Stomach (tissue), 9 donors: ENCODE measurements around the gene PCGF3. TPM values are rescaled to one million over a fixed set of nuclear protein-coding genes. Genes with fewer than 3 reads are reported as not detected.
A peak's percentile ranks its signal among the peaks of the same experiment; 100 is the strongest.

Experiments
- DNase-seq, 2 donors: peaks; one replicate each; pipeline versions ENCODE4 v3.0.0 to v3.0.0-alpha.2; 2013 to 2019
- H3K27ac ChIP-seq, 5 donors: fragments of 200-600 bp in 4 of 5; sonication (generic) in 4 of 5; one replicate each; pipeline ENCODE4 v1.5.1; 2013 to 2019; ENCODE audit warnings: mild to moderate bottlenecking in 1 of 5, moderate library complexity in 1 of 5
- H3K27me3 ChIP-seq, 3 donors: fragments of 200-600 bp; sonication (generic); one replicate each; pipeline ENCODE4 v1.5.1; 2017 to 2019; ENCODE audit warnings: mixed run types in 1 of 3
- H3K36me3 ChIP-seq, 4 donors: fragments of 200-600 bp; sonication (generic); 1 replicate in 3 of 4; 2 replicates in 1 of 4; pipeline ENCODE4 v1.5.1; 2016 to 2019
- H3K4me1 ChIP-seq, 4 donors: fragments of 200-600 bp; sonication (generic); one replicate each; pipeline ENCODE4 v1.5.1; 2016 to 2019
- H3K4me3 ChIP-seq, 4 donors: fragments of 200-600 bp; sonication (generic) in 3 of 4; one replicate each; pipeline ENCODE4 v1.5.1; 2016 to 2019; ENCODE audit warnings: mild to moderate bottlenecking in 1 of 4
- H3K9me3 ChIP-seq, 4 donors: fragments of 200-600 bp; sonication (generic); one replicate each; pipeline ENCODE4 v1.5.1; 2016 to 2019
- CTCF ChIP-seq, 7 experiments: fragments of 450-650 bp in 4 of 7; fragments of 200-600 bp in 3 of 7; sonication (generic) in 3 of 7; IDR thresholded peaks; one replicate each; pipeline ENCODE4 v1.5.1; 2016 to 2019; ENCODE audit warnings: antibody characterized with exemption in 7 of 7, control low read depth in 2 of 7, mild to moderate bottlenecking in 1 of 7
- EP300 ChIP-seq: sonication (generic); formaldehyde crosslinking; IDR thresholded peaks from one replicate; pipeline ENCODE4 v1.6.1; 2017; ENCODE audit warnings: antibody characterized with exemption
- POLR2A ChIP-seq, 4 donors: fragments of 450-650 bp; IDR thresholded peaks; one replicate each; pipeline ENCODE4 v1.6.1; 2016; ENCODE audit warnings: antibody characterized with exemption in 4 of 4, control low read depth in 2 of 4, mild to moderate bottlenecking in 1 of 4, moderate library complexity in 1 of 4
- POLR2AphosphoS5 ChIP-seq, 3 donors: sonication (generic); formaldehyde crosslinking; IDR thresholded peaks; one replicate each; pipeline ENCODE4 v1.6.1; 2016; ENCODE audit warnings: antibody characterized with exemption in 3 of 3
- WGBS, 5 donors: extraction: QIAGEN DNeasy Blood & Tissue Kit in 3 of 5; methylation state at CpG; one replicate each; pipeline versions ENCODE4 v1.1.5 to v1.1.7; 2013 to 2018; 5-methylcytosine and 5-hydroxymethylcytosine counted together
- intact Hi-C: fragments of 100-400 bp; cut with DNase I; formaldehyde crosslinking; loops from one replicate; pipeline ENCODE4 v1.15.1; 2023; ENCODE audit warnings: low total_unique reads
- polyA plus RNA-seq, 3 donors: library from polyadenylated mRNA; stranded (reverse); fragments of 200-250 nt; gene quantifications; one replicate each; pipeline ENCODE4 v1.2.3, GENCODE V29; 2013
- total RNA-seq, 5 donors: library from RNA; depleted of rRNA; stranded (reverse); fragments of >200 nt; gene quantifications; one replicate each; pipeline versions ENCODE4 v1.1.0 to v1.2.3, GENCODE V29; 2014 to 2016
- donor health status: healthy with polysubstance abuse.
- donor health status: Bipolar disorder and iron deficiency.
- donor health status: healthy.

Gene PCGF3
- total and polyA plus RNA-seq, 8 donors = 24.7 to 140 (median 62.7) TPM

GRCh38 chr4:766559-767283 lies 61.1 kb downstream of the PCGF3 start:
- Histone ChIP-seq H3K27ac (no peak overlapping the region), H3K4me3 (no peak overlapping the region), H3K27me3 (no peaks in the 10 kb centered on the region), H3K4me1 (peaks cover 5 to 21% (median 10%) of the 10 kb centered on the region in 4 donors), H3K36me3 (peaks cover 39 to 100% (median 98%) of the 10 kb centered on the region in 4 donors), H3K9me3 (peaks cover 0 to 5% (median 2%) of the 10 kb centered on the region in 4 donors)
- intact Hi-C loops = no loop called here
- TF ChIP-seq POLR2A (IDR thresholded peaks at IDR 0.05) (no peak), CTCF (IDR thresholded peaks at IDR 0.05) (no peak), POLR2AphosphoS5 (IDR thresholded peaks at IDR 0.05) (no peak), EP300 (no peak)
- 58 to 73% (median 61%) methylated on average over 21 of the region's 21 CpGs for WGBS, 5 donors
- DNase-seq = peak in 1 of 2 donors; percentile 78

GRCh38 chr4:768076-768475 lies 62.4 kb downstream of the PCGF3 start:
- no peaks in the 10 kb centered on the region for H3K27me3 ChIP-seq
- intact Hi-C loops = no loop called here
- TF ChIP-seq POLR2A (IDR thresholded peaks at IDR 0.05) (no peak), POLR2AphosphoS5 (IDR thresholded peaks at IDR 0.05) (no peak), CTCF (IDR thresholded peaks at IDR 0.05) (no peak), EP300 (no peak)
- peaks cover 28 to 98% (median 94%) of the 10 kb centered on the region in 4 donors for H3K36me3 ChIP-seq
- WGBS, 5 donors = 90 to 94% (median 93%) methylated on average over 15 of the region's 15 CpGs
- peaks cover 14 to 33% (median 22%) of the 10 kb centered on the region in 4 donors for H3K4me1 ChIP-seq
- no peak overlapping the region for H3K4me3 ChIP-seq
- no peak for DNase-seq
- H3K9me3 ChIP-seq = peaks cover 0 to 4% (median 0%) of the 10 kb centered on the region in 4 donors
- no peak overlapping the region for H3K27ac ChIP-seq

- intact Hi-C loops = no loop called here
- no peak overlapping the region for H3K27ac ChIP-seq
- H3K27me3 ChIP-seq = no peaks in the 10 kb centered on the region
- WGBS, 5 donors = 75 to 88% (median 80%) methylated on average over 12 of the region's 12 CpGs
- no peak overlapping the region for H3K4me3 ChIP-seq
- TF ChIP-seq CTCF (IDR thresholded peaks at IDR 0.05) (no peak), POLR2AphosphoS5 (IDR thresholded peaks at IDR 0.05) (no peak), EP300 (no peak), POLR2A (IDR thresholded peaks at IDR 0.05) (no peak)
- H3K4me1 ChIP-seq = peaks cover 23 to 42% (median 32%) of the 10 kb centered on the region in 4 donors
- no peak for DNase-seq
- H3K9me3 ChIP-seq = peaks cover 0 to 4% (median 0%) of the 10 kb centered on the region in 4 donors
- H3K36me3 ChIP-seq = peaks cover 23 to 98% (median 93%) of the 10 kb centered on the region in 4 donors
Observed at GRCh38 chr4:768995-769394, 63.4 kb downstream of the PCGF3 start.

GRCh38 chr4:769511-769910 lies 63.9 kb downstream of the PCGF3 start:
- no peak overlapping the region for H3K4me3 ChIP-seq
- peaks cover 23 to 47% (median 36%) of the 10 kb centered on the region in 4 donors for H3K4me1 ChIP-seq
- H3K36me3 ChIP-seq = peaks cover 28 to 98% (median 93%) of the 10 kb centered on the region in 4 donors
- H3K27me3 ChIP-seq = no peaks in the 10 kb centered on the region
- no peak for TF ChIP-seq POLR2AphosphoS5 (IDR thresholded peaks at IDR 0.05)
- TF ChIP-seq EP300 = no peak
- TF ChIP-seq CTCF (IDR thresholded peaks at IDR 0.05) = no peak
- no peak for TF ChIP-seq POLR2A (IDR thresholded peaks at IDR 0.05)
- WGBS, 5 donors = 86 to 91% (median 89%) methylated on average over 19 of the region's 19 CpGs
- no peak overlapping the region for H3K27ac ChIP-seq
- DNase-seq = no peak
- peaks cover 0 to 4% (median 0%) of the 10 kb centered on the region in 4 donors for H3K9me3 ChIP-seq
- intact Hi-C loops = no loop called here
